K562 (cell line): ENCODE measurements around the gene NMNAT1. TPM values are rescaled to one million over a fixed set of nuclear protein-coding genes. Genes with fewer than 3 reads are reported as not detected.

Experiments used
- ATAC-seq: fragments of 200-7000 bp; cut with Tn5 transposase; 3 replicates; pipeline ENCODE4 v1.9.1; 2020; ENCODE audit warnings: moderate library complexity
- BruUV-seq: library from RNA; stranded (reverse); fragments of 400-500 nt; replicated peaks from 2 replicates; lab custom pipeline; 2021; lab: Mats Ljungman, UMichigan
- CTCF ChIA-PET: fragments of 300-600 bp; formaldehyde crosslinking; extraction: SDS; loops from one replicate; lab custom pipeline; 2021; ENCODE audit warnings: low intra/inter-chr PET ratio; lab: Yijun Ruan, JAX
- POLR2A ChIA-PET: fragments of 300-600, 350-650 bp; sonication (Branson Sonifier 250); formaldehyde crosslinking; extraction: SDS; loops from one replicate; lab custom pipeline; 2021; ENCODE audit warnings: antibody characterized with exemption, inconsistent platforms; lab: Yijun Ruan, JAX
- DNase-seq, 4 experiments: peaks; one replicate each; pipeline versions ENCODE4 v3.0.0 to v3.0.0-alpha.2; 2011 to 2018; ENCODE audit warnings: low spot score in 3 of 4, mixed read lengths in 3 of 4; ENCODE audit errors: extremely low read depth in 1 of 4
- FAIRE-seq: peaks from 2 replicates; lab custom pipeline; 2011; peaks lifted over from hg19 to GRCh38; lab: Jason Lieb, UNC
- H2AFZ ChIP-seq: 2 replicates; pipeline ENCODE4 v1.6.0; 2011; ENCODE audit warnings: low read depth, low read length, control low read depth, inconsistent platforms
- H3K27ac ChIP-seq: fragments of 200-600 bp; 3 replicates; pipeline ENCODE4 v1.8.0; 2011; ENCODE audit warnings: low read depth, mild to moderate bottlenecking, control low read depth, inconsistent platforms, low read length, moderate library complexity, mixed read lengths; ENCODE audit errors: extremely low read depth
- H3K27me3 ChIP-seq, 2 experiments: fragments of 300-600 bp in 1 of 2; 2 replicates in 1 of 2; 3 replicates in 1 of 2; pipeline versions ENCODE4 v1.6.0 to v1.8.0; 2011; ENCODE audit warnings: inconsistent platforms in 2 of 2, low read length in 2 of 2, mild to moderate bottlenecking in 1 of 2, mixed read lengths in 1 of 2, moderate library complexity in 1 of 2; ENCODE audit not compliant: control insufficient read depth in 2 of 2, insufficient read depth in 2 of 2
- H3K36me3 ChIP-seq: fragments of 300-600 bp; 3 replicates; pipeline ENCODE4 v1.8.0; 2011; ENCODE audit warnings: mild to moderate bottlenecking, low read length, inconsistent platforms; ENCODE audit not compliant: control insufficient read depth, insufficient read depth
- H3K4me1 ChIP-seq, 2 experiments: fragments of 200-600 bp in 1 of 2; replicated peaks in 1 of 2; 2 replicates in 1 of 2; 3 replicates in 1 of 2; pipeline versions ENCODE4 v1.5.1 to v1.8.0; 2011; ENCODE audit warnings: inconsistent platforms in 2 of 2, low read length in 2 of 2, mild to moderate bottlenecking in 1 of 2, mixed read lengths in 1 of 2, moderate library complexity in 1 of 2; ENCODE audit not compliant: control insufficient read depth in 2 of 2, insufficient read depth in 2 of 2
- H3K4me2 ChIP-seq: 2 replicates; pipeline ENCODE4 v1.6.1; 2011; ENCODE audit warnings: low read length, control low read depth, inconsistent platforms, mixed read lengths; ENCODE audit not compliant: insufficient read depth
- H3K4me3 ChIP-seq: fragments of 200-600 bp; sonication (generic), shearing (Covaris generic); 2 replicates; pipeline ENCODE4 v1.5.1; 2016; ENCODE audit warnings: control low read depth, inconsistent platforms
- H3K79me2 ChIP-seq: fragments of 200-600 bp; 3 replicates; pipeline ENCODE4 v1.8.0; 2011; ENCODE audit warnings: low read length, inconsistent platforms; ENCODE audit not compliant: control insufficient read depth, insufficient read depth
- H3K9ac ChIP-seq, 2 experiments: 2 replicates each; pipeline versions ENCODE4 v1.6.0 to v1.6.1; 2011; ENCODE audit warnings: low read depth in 2 of 2, low read length in 2 of 2, control low read depth in 1 of 2, inconsistent platforms in 1 of 2, mild to moderate bottlenecking in 1 of 2, mixed read lengths in 1 of 2; ENCODE audit not compliant: insufficient read depth in 1 of 2
- H3K9me1 ChIP-seq: one replicate; pipeline ENCODE4 v1.6.0; 2011; ENCODE audit warnings: inconsistent platforms, mild to moderate bottlenecking, low read length, moderate library complexity; ENCODE audit not compliant: control insufficient read depth, insufficient read depth
- H3K9me3 ChIP-seq: replicated peaks from 2 replicates; pipeline ENCODE4 v1.5.1; 2011; ENCODE audit warnings: low read depth, low read length, inconsistent platforms; ENCODE audit not compliant: control insufficient read depth, insufficient read depth
- H4K20me1 ChIP-seq: replicated peaks from 2 replicates; pipeline ENCODE4 v1.6.1; 2011; ENCODE audit warnings: low read length, inconsistent platforms, mixed read lengths; ENCODE audit not compliant: control insufficient read depth, insufficient read depth
- EZH2 ChIP-seq: IDR thresholded peaks from 2 replicates; pipeline ENCODE4 v1.6.1; 2012; ENCODE audit warnings: low read depth, mild to moderate bottlenecking, inconsistent platforms, low read length, borderline replicate concordance
- WGBS: fragments of 100-300 bp; shearing (Covaris generic); methylation state at CpG from one replicate; pipeline ENCODE4 v1.1.6; 2016; ENCODE audit warnings: low coverage, mixed read lengths; ENCODE audit not compliant: insufficient coverage; ENCODE audit errors: missing lambda C conversion rate; 5-methylcytosine and 5-hydroxymethylcytosine counted together
- in situ Hi-C: fragments of 300-500 bp; cut with MboI; formaldehyde crosslinking; loops from 4 replicates; pipeline ENCODE4 v1.15.0; 2018; ENCODE audit warnings: inconsistent platforms, mixed read lengths
- intact Hi-C: fragments of 100-400 bp; cut with micrococcal nuclease; formaldehyde crosslinking; loops from 2 replicates; pipeline ENCODE4 v1.14.2; 2022
- polyA plus RNA-seq, 8 experiments: library from polyadenylated mRNA; depleted of rRNA in 4 of 8; stranded (reverse) in 5 of 8; unstranded in 3 of 8; fragments of >200 nt; fragmentation: Nextera tagmentation in 2 of 8; fragmentation: Illumina TruSeq in 1 of 8; extraction: Ambion mirVana in 2 of 8; extraction: Trizol in 1 of 8; gene quantifications; 2 replicates each; pipeline versions ENCODE4 v1.2.1 to v1.2.3, GENCODE V29; 2011 to 2014; ENCODE audit warnings: inconsistent platforms in 1 of 8, missing spikeins in 1 of 8
- total RNA-seq, 7 experiments: library from RNA; depleted of rRNA in 6 of 7; stranded (reverse); fragments of >200 nt in 6 of 7; fragmentation: Illumina TruSeq in 2 of 7; extraction: Trizol in 2 of 7; gene quantifications; 2 replicates each; pipeline versions ENCODE4 v1.2.1 to v1.2.3, GENCODE V29; 2011 to 2021; ENCODE audit warnings: low replicate concordance in 1 of 7
- TF ChIP-seq, protein P1 (sequence below): sonication (generic); IDR thresholded peaks from 2 replicates; pipeline ENCODE4 v1.6.1; 2016
- TF ChIP-seq, protein P2 (sequence below): fragments of 250-450 bp; sonication (Bioruptor Pico); IDR thresholded peaks from 2 replicates; pipeline ENCODE4 v1.9.0; 2021; ENCODE audit warnings: mild to moderate bottlenecking

Gene NMNAT1
- total and polyA plus RNA-seq, 9 of the 15 experiments (the other 6 are each of a cell fraction or from before 2014, with no cell fraction given) = 5.1 to 14.6 (median 12.1) TPM

DNA sequence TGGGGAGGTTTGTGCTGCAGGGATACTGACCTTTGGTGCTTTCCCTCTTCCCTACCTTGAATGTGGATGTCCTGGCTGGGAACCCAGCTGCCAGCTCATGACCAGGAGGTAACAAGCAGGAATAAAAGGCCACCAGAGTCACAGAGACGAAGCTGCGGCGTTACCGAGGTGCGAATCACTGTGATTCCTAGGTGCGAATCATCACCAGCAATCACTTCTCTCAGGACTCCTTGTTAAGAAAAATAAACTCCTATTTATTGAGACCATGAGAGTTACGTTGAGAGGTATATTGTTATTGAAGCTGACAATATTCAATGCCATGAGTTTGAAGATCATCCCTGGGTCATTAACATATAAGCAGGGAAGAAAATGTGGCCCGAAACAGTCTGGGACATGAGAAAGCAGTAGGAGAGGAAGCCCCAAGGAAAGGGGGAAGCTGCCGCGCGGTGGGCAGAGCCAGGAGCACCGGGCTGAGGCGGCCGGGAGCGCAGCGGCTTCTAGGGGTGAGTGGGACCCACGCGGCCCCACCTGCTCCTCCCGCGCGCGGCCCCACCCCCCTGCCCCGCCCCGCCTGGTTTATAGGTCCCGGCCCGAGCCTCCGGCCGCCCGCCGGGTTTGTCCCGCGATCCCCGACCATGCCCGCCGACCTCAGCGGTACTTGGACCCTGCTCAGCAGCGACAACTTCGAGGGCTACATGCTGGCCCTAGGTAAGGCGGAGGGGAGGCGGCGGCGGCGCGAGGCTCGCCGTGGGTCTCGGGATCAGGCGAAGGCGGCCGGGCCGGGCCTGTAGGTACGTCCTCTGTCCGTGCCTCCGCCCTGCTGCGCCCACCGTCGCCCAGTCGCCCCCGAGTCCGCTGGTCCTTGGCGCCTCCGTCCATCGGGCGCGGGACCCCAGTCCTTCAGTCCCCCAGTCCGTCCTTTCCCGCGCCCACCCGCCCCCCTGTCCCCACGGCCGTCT lies 53.6 kb downstream of the NMNAT1 start, which contains the start of gene RBP7:
RBP7 (plus strand) TSS at position 605 of the 959 bp plus-strand sequence; CDS start at position 636, 31 bp downstream.
- no peak within 1 kb of the TSS for H3K9ac ChIP-seq
- no TSS peak for BruUV-seq
- no peaks in the 10 kb centered on the region for H4K20me1 ChIP-seq
- H3K9me1 ChIP-seq = no peaks in the 10 kb centered on the region
- H3K27me3 ChIP-seq = peaks cover 7 to 19% of the 10 kb centered on the region in 2 experiments; a peak in 4 of 5 replicates
- no peaks in the 10 kb centered on the region for H3K36me3 ChIP-seq
- H3K4me2 ChIP-seq = no peak within 1 kb of the TSS
- peak in 2 of 4 experiments; percentile 69 to 71 for DNase-seq
- TF ChIP-seq, protein P1, sequence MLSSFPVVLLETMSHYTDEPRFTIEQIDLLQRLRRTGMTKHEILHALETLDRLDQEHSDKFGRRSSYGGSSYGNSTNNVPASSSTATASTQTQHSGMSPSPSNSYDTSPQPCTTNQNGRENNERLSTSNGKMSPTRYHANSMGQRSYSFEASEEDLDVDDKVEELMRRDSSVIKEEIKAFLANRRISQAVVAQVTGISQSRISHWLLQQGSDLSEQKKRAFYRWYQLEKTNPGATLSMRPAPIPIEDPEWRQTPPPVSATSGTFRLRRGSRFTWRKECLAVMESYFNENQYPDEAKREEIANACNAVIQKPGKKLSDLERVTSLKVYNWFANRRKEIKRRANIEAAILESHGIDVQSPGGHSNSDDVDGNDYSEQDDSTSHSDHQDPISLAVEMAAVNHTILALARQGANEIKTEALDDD = no peak
- TF ChIP-seq EZH2 = peak; percentile 42; the same call in 1 of the 2 replicates
- TF ChIP-seq, protein P2, sequence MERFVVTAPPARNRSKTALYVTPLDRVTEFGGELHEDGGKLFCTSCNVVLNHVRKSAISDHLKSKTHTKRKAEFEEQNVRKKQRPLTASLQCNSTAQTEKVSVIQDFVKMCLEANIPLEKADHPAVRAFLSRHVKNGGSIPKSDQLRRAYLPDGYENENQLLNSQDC (CRISPR knock-in tag) = no peak
- no peak within 1 kb of the TSS for H3K4me3 ChIP-seq
- no peaks in the 10 kb centered on the region for H3K9me3 ChIP-seq
- CTCF ChIA-PET = no interaction called here
- intact Hi-C loops (no loop called here), in situ Hi-C loops (no loop called here)
- no peak for FAIRE-seq
- H3K4me1 ChIP-seq = peaks cover 0 to 12% of the 10 kb centered on the region in 2 experiments; a peak in 1 of 5 replicates
- POLR2A ChIA-PET = interaction anchor here (1.3 kb wide), 1 partner anchor 9 kb away, joined by 4 read pairs; no protein-coding TSS in a partner anchor
- H2AFZ ChIP-seq = no peak within 1 kb of the TSS
- H3K79me2 ChIP-seq = no peaks in the 10 kb centered on the region
- WGBS = 23% methylated on average over 33 of the region's 71 CpGs
- ATAC-seq = peak; percentile 51
- no peak within 1 kb of the TSS for H3K27ac ChIP-seq
